Lung (tissue), 12 donors: Measurements from ENCODE around the gene OBSCN. TPM values are rescaled to one million over a fixed set of nuclear protein-coding genes. Genes with fewer than 3 reads are reported as not detected.

Experiments used
- ATAC-seq: fragments of 200-7000 bp; cut with Tn5 transposase; one replicate; pipeline ENCODE4 v1.9.1; 2020; ENCODE audit warnings: moderate number of reproducible peaks; ENCODE audit not compliant: insufficient read depth, low FRiP score
- DNase-seq, 3 donors: peaks; one replicate each; pipeline ENCODE4 v3.0.0-alpha.2; 2013 to 2017
- H3K27ac ChIP-seq, 2 donors: one replicate each; pipeline ENCODE4 v1.5.1; 2013; ENCODE audit warnings: mild to moderate bottlenecking in 2 of 2, moderate library complexity in 2 of 2, control low read depth in 1 of 2, inconsistent platforms in 1 of 2, low read depth in 1 of 2, low read length in 1 of 2
- H3K27me3 ChIP-seq, 3 donors: one replicate each; pipeline ENCODE4 v1.5.1; 2013; ENCODE audit warnings: low read length in 2 of 3; ENCODE audit not compliant: control insufficient read depth in 3 of 3, insufficient read depth in 3 of 3
- H3K36me3 ChIP-seq, 4 donors: one replicate each; pipeline ENCODE4 v1.5.1; 2013; ENCODE audit warnings: low read length in 4 of 4, mild to moderate bottlenecking in 1 of 4, moderate library complexity in 1 of 4; ENCODE audit not compliant: control insufficient read depth in 4 of 4, insufficient read depth in 4 of 4
- H3K4me1 ChIP-seq, 5 donors: one replicate each; pipeline ENCODE4 v1.5.1; 2013; ENCODE audit warnings: low read length in 5 of 5, mild to moderate bottlenecking in 2 of 5, moderate library complexity in 1 of 5; ENCODE audit not compliant: control insufficient read depth in 5 of 5, insufficient read depth in 5 of 5
- H3K4me3 ChIP-seq: one replicate; pipeline ENCODE4 v1.5.1; 2013; ENCODE audit warnings: mild to moderate bottlenecking, control low read depth, moderate library complexity
- H3K9ac ChIP-seq, 2 donors: one replicate each; pipeline ENCODE4 v1.5.1; 2013; ENCODE audit warnings: low read length in 2 of 2, control low read depth in 1 of 2; ENCODE audit not compliant: insufficient read depth in 1 of 2
- H3K9me3 ChIP-seq, 4 donors: one replicate each; pipeline ENCODE4 v1.5.1; 2013; ENCODE audit warnings: low read length in 3 of 4, mild to moderate bottlenecking in 1 of 4, moderate library complexity in 1 of 4; ENCODE audit not compliant: control insufficient read depth in 4 of 4, insufficient read depth in 3 of 4
- whole genome bisulfite sequencing, 2 donors: extraction: QIAGEN DNeasy Blood & Tissue Kit; methylation state at CpG; one replicate each; pipeline ENCODE4 v1.1.7; 2013; 5-methylcytosine and 5-hydroxymethylcytosine counted together
- polyA plus RNA-seq, 2 donors: library from polyadenylated mRNA; stranded (reverse); fragments of 200-250 nt; gene quantifications; one replicate each; pipeline ENCODE4 v1.2.1, GENCODE V29; 2013
- total RNA-seq, 2 donors: library from RNA; depleted of rRNA in 1 of 2; stranded (reverse); fragments of >200 nt in 1 of 2; gene quantifications; one replicate each; pipeline ENCODE4 v1.2.1, GENCODE V29; 2014 to 2021
- TF ChIP-seq, protein P1 (sequence below): IDR thresholded peaks from 2 replicates; pipeline ENCODE4 v1.5.1; 2012; ENCODE audit warnings: mild to moderate bottlenecking; ENCODE audit errors: control extremely low read depth, extremely low read depth
- donor health status: control.
- donor health status: control.
- donor health status: Bipolar disorder and iron deficiency.
- donor health status: healthy.
- donor health status: DM: yes; HTN: yes; CAD: no.

Gene OBSCN
- total and polyA plus RNA-seq, 4 donors: 5.1 to 47.3 (median 25.4) TPM

DNA sequence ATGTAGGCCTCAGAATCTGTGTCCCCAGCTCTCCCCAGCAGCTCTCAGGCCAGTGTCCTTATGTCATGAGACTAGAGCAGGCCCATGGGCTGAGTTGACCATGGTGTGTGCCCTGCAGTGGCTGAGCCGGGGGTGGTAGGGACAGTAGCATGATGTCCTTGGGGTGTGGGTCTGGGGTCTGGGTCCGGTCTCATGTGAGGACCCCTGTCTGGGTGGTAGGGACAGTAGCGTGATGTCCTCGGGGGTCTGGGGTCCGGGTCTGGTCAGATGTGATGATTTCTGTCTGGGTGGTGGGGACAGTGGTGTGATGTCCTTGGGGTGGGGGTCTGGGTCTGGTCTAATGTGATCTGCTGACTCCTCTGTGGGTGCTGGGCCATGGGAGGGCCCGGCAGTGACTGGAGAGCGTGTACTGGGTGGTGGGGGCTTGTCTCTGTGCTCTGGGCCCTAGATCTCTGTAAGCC, 64.5 kb downstream of the OBSCN start:
- Histone ChIP-seq H3K36me3 (peaks cover 0 to 3% (median 3%) of the 10 kb centered on the region in 4 donors), H3K9me3 (no peaks in the 10 kb centered on the region), H3K4me1 (peaks cover 0 to 12% (median 4%) of the 10 kb centered on the region in 5 donors), H3K27ac (no peak overlapping the region), H3K4me3 (no peak overlapping the region), H3K27me3 (no peaks in the 10 kb centered on the region), H3K9ac (no peak overlapping the region)
- 96% methylated on average over 7 of the region's 7 CpGs for WGBS, 2 donors
- TF ChIP-seq, protein P1, sequence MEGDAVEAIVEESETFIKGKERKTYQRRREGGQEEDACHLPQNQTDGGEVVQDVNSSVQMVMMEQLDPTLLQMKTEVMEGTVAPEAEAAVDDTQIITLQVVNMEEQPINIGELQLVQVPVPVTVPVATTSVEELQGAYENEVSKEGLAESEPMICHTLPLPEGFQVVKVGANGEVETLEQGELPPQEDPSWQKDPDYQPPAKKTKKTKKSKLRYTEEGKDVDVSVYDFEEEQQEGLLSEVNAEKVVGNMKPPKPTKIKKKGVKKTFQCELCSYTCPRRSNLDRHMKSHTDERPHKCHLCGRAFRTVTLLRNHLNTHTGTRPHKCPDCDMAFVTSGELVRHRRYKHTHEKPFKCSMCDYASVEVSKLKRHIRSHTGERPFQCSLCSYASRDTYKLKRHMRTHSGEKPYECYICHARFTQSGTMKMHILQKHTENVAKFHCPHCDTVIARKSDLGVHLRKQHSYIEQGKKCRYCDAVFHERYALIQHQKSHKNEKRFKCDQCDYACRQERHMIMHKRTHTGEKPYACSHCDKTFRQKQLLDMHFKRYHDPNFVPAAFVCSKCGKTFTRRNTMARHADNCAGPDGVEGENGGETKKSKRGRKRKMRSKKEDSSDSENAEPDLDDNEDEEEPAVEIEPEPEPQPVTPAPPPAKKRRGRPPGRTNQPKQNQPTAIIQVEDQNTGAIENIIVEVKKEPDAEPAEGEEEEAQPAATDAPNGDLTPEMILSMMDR: no peak
- DNase-seq (no peak), ATAC-seq (no peak)

DNA sequence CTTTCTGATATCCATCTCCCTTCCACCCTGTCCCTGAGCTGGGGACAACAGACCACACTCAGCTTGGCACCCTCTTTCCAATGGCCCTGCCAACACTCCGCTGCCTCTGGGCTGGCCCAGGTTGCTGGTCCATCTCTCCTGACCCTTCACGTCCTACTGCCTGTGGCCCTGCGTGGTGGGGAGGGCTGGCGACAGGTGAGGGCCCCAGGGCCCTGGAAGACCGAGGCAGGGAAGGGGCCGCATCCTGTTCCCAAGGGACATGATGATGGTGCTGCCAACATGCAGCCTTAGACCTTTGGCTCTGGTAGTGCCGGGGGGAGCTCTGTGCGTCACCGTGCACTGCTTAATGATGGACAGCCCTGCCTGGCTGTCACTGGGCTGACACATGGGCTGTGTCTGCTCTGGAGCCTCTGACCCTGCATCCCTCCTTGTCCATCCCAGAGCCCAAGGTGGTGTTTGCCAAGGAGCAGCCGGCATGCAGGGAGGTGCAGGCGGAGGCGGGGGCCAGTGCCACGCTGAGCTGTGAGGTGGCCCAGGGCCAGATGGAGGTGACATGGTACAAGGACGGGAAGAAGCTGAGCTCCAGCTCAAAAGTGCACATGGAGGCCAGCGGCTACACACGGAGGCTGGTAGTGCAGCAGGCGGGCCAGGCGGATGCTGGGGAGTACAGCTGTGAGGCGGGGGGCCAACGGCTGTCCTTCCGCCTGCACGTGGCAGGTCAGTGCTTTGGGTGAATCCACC, 65.2 kb downstream of the OBSCN start:
- H3K9ac ChIP-seq: no peak overlapping the region
- WGBS, 2 donors: 97 to 98% methylated on average over 22 of the region's 22 CpGs
- DNase-seq: no peak

DNA sequence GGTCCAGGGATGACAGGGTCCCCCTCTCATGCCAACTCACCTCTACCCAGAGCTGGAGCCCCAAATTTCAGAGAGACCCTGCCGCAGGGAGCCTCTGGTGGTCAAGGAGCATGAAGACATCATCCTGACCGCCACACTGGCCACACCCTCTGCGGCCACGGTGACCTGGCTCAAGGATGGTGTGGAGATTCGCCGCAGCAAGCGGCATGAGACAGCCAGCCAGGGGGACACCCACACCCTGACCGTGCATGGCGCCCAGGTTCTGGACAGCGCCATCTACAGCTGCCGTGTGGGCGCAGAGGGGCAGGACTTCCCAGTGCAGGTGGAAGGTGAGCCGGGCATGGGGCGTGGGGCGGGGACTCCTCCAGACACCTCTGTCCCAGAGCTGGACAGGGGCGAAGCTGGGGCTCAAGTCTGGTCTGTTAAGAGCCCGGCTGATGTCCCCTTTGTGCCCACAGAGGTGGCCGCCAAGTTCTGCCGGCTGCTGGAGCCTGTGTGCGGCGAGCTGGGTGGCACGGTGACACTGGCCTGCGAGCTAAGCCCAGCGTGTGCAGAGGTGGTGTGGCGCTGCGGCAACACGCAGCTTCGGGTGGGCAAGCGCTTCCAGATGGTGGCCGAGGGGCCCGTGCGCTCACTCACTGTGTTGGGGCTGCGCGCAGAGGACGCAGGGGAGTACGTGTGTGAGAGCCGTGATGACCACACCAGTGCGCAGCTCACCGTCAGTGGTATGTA, 66.0 kb downstream of the OBSCN start:
- TF ChIP-seq, protein P1: no peak
- H3K4me3 ChIP-seq: no peak overlapping the region
- ATAC-seq (no peak), DNase-seq (peak in 1 of 3 donors; percentile 9)
- no peaks in the 10 kb centered on the region for H3K9me3 ChIP-seq
- WGBS, 2 donors: 94 to 95% methylated on average over 39 of the region's 39 CpGs
- H3K27me3 ChIP-seq: no peaks in the 10 kb centered on the region
- H3K9ac ChIP-seq: no peak overlapping the region
- peaks cover 0 to 12% (median 4%) of the 10 kb centered on the region in 5 donors for H3K4me1 ChIP-seq
- H3K27ac ChIP-seq: no peak overlapping the region
- peaks cover 0 to 5% (median 2%) of the 10 kb centered on the region in 4 donors for H3K36me3 ChIP-seq

More for the DNA sequence above, 65.2 kb downstream of the OBSCN start:
- Histone ChIP-seq H3K4me1 (peaks cover 0 to 12% (median 4%) of the 10 kb centered on the region in 5 donors), H3K27me3 (no peaks in the 10 kb centered on the region), H3K9me3 (no peaks in the 10 kb centered on the region), H3K36me3 (peaks cover 0 to 3% (median 3%) of the 10 kb centered on the region in 4 donors), H3K27ac (no peak overlapping the region), H3K4me3 (no peak overlapping the region)
- ATAC-seq: no peak
- TF ChIP-seq, protein P1: no peak
